GM12878 (cell line): ENCODE results near the gene SLC28A1. TPM values are rescaled to one million over a fixed set of nuclear protein-coding genes. Genes with fewer than 3 reads are reported as not detected.
A peak's percentile ranks its signal among the peaks of the same experiment; 100 is the strongest.

Source experiments
- ATF7 ChIP-seq: fragments of 450-650 bp; IDR thresholded peaks from 2 replicates; pipeline ENCODE4 v1.6.1; 2016; ENCODE audit warnings: low read depth, mild to moderate bottlenecking
- BCL11A ChIP-seq: IDR thresholded peaks from 2 replicates; pipeline ENCODE4 v1.6.1; 2011; ENCODE audit warnings: low read depth, low read length
- BCLAF1 ChIP-seq: fragments of 450-650 bp; IDR thresholded peaks from 2 replicates; pipeline ENCODE4 v1.6.1; 2017; ENCODE audit warnings: antibody characterized with exemption, mild to moderate bottlenecking, moderate library complexity
- BHLHE40 ChIP-seq, 2 experiments: fragments of 450-650 bp in 1 of 2; IDR thresholded peaks; 2 replicates each; pipeline ENCODE4 v1.6.1; 2011 to 2017; ENCODE audit warnings: low read depth in 2 of 2, borderline replicate concordance in 1 of 2, improper control_type of control experiment in 1 of 2, low read length in 1 of 2, mild to moderate bottlenecking in 1 of 2
- CBX5 ChIP-seq: sonication (generic); IDR thresholded peaks from 2 replicates; pipeline ENCODE4 v1.6.1; 2016; ENCODE audit warnings: low read depth, moderate library complexity, mild to moderate bottlenecking, inconsistent platforms
- E2F4 ChIP-seq: IDR thresholded peaks from 2 replicates; pipeline ENCODE4 v1.6.1; 2012; ENCODE audit warnings: low read depth, low read length, improper control_type of control experiment
- EED ChIP-seq: sonication (generic); IDR thresholded peaks from 2 replicates; pipeline ENCODE4 v1.6.1; 2016; ENCODE audit warnings: antibody characterized with exemption, low read depth
- EP300 ChIP-seq, 2 experiments: fragments of 150-350 bp in 1 of 2; IDR thresholded peaks; 2 replicates each; pipeline ENCODE4 v1.6.1; 2011 to 2012; ENCODE audit warnings: low read depth in 2 of 2, low read length in 2 of 2, borderline replicate concordance in 1 of 2, improper control_type of control experiment in 1 of 2, inconsistent platforms in 1 of 2; ENCODE audit not compliant: control insufficient read depth in 1 of 2
- HCFC1 ChIP-seq: fragments of 150-350 bp; IDR thresholded peaks from 2 replicates; pipeline ENCODE4 v1.6.1; 2014; ENCODE audit warnings: low read length
- HDGF ChIP-seq: fragments of 450-650 bp; IDR thresholded peaks from 2 replicates; pipeline ENCODE4 v1.6.1; 2016; ENCODE audit warnings: antibody characterized with exemption
- JUND ChIP-seq: IDR thresholded peaks from 2 replicates; pipeline ENCODE4 v1.6.1; 2012; ENCODE audit warnings: low read depth, mild to moderate bottlenecking, low read length, improper control_type of control experiment, moderate library complexity
- LARP7 ChIP-seq: fragments of 450-650 bp; IDR thresholded peaks from 2 replicates; pipeline ENCODE4 v1.6.1; 2017; ENCODE audit warnings: mild to moderate bottlenecking
- MLLT1 ChIP-seq: fragments of 450-650 bp; IDR thresholded peaks from 2 replicates; pipeline ENCODE4 v1.6.1; 2016; ENCODE audit warnings: mild to moderate bottlenecking
- MYC ChIP-seq: IDR thresholded peaks from 2 replicates; pipeline ENCODE4 v1.6.1; 2011; ENCODE audit warnings: mild to moderate bottlenecking, low read length, moderate library complexity, inconsistent platforms; ENCODE audit not compliant: insufficient read depth, insufficient replicate concordance, insufficient read length, severe bottlenecking
- POLR2A ChIP-seq: IDR thresholded peaks from 2 replicates; pipeline ENCODE4 v1.6.1; 2011; ENCODE audit warnings: low read depth, mild to moderate bottlenecking, low read length
- PRDM15 ChIP-seq: fragments of 450-650 bp; formaldehyde crosslinking; IDR thresholded peaks from 2 replicates; pipeline ENCODE4 v1.4.0; 2020; ENCODE audit warnings: mild to moderate bottlenecking, moderate library complexity
- RAD21 ChIP-seq: IDR thresholded peaks from 2 replicates; pipeline ENCODE4 v1.6.1; 2011; ENCODE audit warnings: mild to moderate bottlenecking, low read depth, low read length, moderate library complexity; ENCODE audit not compliant: insufficient read depth
- RAD51 ChIP-seq: fragments of 450-650 bp; IDR thresholded peaks from 2 replicates; pipeline ENCODE4 v1.6.1; 2016; ENCODE audit warnings: moderate library complexity, mild to moderate bottlenecking, inconsistent platforms
- SREBF2 ChIP-seq: IDR thresholded peaks from 2 replicates; pipeline ENCODE4 v1.6.1; 2012; ENCODE audit warnings: mild to moderate bottlenecking, low read length
- WRNIP1 ChIP-seq: IDR thresholded peaks from 2 replicates; pipeline ENCODE4 v1.6.1; 2011; ENCODE audit warnings: low read depth, low read length, improper control_type of control experiment, borderline replicate concordance
- YBX1 ChIP-seq: fragments of 450-650 bp; IDR thresholded peaks from 2 replicates; pipeline ENCODE4 v1.6.1; 2016; ENCODE audit warnings: antibody characterized with exemption
- ZNF384 ChIP-seq: IDR thresholded peaks from 2 replicates; pipeline ENCODE4 v1.6.1; 2012; ENCODE audit warnings: low read depth, mild to moderate bottlenecking, low read length, improper control_type of control experiment, borderline replicate concordance
- polyA plus RNA-seq, 11 experiments: library from polyadenylated mRNA; depleted of rRNA in 4 of 11; unstranded in 6 of 11; stranded (reverse) in 5 of 11; fragments of >200 nt; fragmentation: Nextera tagmentation in 4 of 11; fragmentation: Illumina TruSeq in 1 of 11; extraction: Ambion mirVana in 4 of 11; extraction: Trizol in 1 of 11; gene quantifications; 1 replicate in 1 of 11; 2 replicates in 10 of 11; pipeline versions ENCODE4 v1.2.1 to v1.2.3, GENCODE V29; 2011 to 2016; ENCODE audit warnings: inconsistent platforms in 2 of 11, missing spikeins in 2 of 11, low read depth in 1 of 11
- total RNA-seq, 4 experiments: library from RNA; depleted of rRNA in 3 of 4; stranded (reverse); fragments of >200 nt in 3 of 4; fragmentation: Illumina TruSeq in 1 of 4; extraction: Trizol in 1 of 4; gene quantifications; 2 replicates each; pipeline versions ENCODE4 v1.2.1 to v1.2.3, GENCODE V29; 2013 to 2021

Gene SLC28A1
- total and polyA plus RNA-seq, 10 of the 15 experiments (the other 5 are each of a cell fraction or from before 2014, with no cell fraction given) = not detected

- 0 out of 2 replicates have a peak, but pooled peaks have one; percentile 5 for TF ChIP-seq BCL11A
- TF ChIP-seq HCFC1 = peak; percentile 59
- no peak for TF ChIP-seq SREBF2
- TF ChIP-seq ATF7 = no peak
- peak; percentile 58 to 65; a peak in 1 of 4 replicates for TF ChIP-seq EP300 (IDR thresholded peaks at IDR 0.05; ENCODE audit: borderline replicate concordance in 1 of 2, control insufficient read depth in 1 of 2, low read depth in 2 of 2, low read length in 2 of 2)
- no peak for TF ChIP-seq RAD21
- TF ChIP-seq POLR2A = peak; percentile 77
- peak; percentile 64 to 84; a peak in 3 of 4 replicates for TF ChIP-seq BHLHE40 (IDR thresholded peaks at IDR 0.05; ENCODE audit: borderline replicate concordance in 1 of 2, low read depth in 2 of 2, low read length in 1 of 2)
- no peak for TF ChIP-seq BCLAF1
- TF ChIP-seq CBX5 = no peak
- peak; percentile 66 for TF ChIP-seq LARP7
- TF ChIP-seq WRNIP1 = no peak
- TF ChIP-seq MLLT1 = peak; percentile 17; the same call in 1 of the 2 replicates
- no peak for TF ChIP-seq MYC
- no peak for TF ChIP-seq HDGF
- TF ChIP-seq ZNF384 = no peak
- no peak; the same call in 1 of the 2 replicates for TF ChIP-seq EED
- no peak for TF ChIP-seq JUND
- no peak for TF ChIP-seq PRDM15 (CRISPR knock-in tag)
- TF ChIP-seq RAD51 = no peak
- no peak for TF ChIP-seq YBX1
- TF ChIP-seq E2F4 = peak; percentile 75
Observed at GRCh38 chr15:84981054-84981710, 96.7 kb downstream of the SLC28A1 start (continued).
